Hematopoietic multipotent progenitor cell (in vitro differentiated cells): Measurements from ENCODE around the gene DOCK6. TPM values are rescaled to one million over a fixed set of nuclear protein-coding genes. Genes with fewer than 3 reads are reported as not detected.
"Not testable (repeated sequence)": the region's sequence is repeated elsewhere in the genome, so short reads cannot be mapped to it uniquely, and the experiment has no call there.

Experiments used
- DNase-seq, 3 donors: peaks; one replicate each; pipeline ENCODE4 v3.0.0-alpha.2; 2011 to 2015; ENCODE audit warnings: low read depth in 2 of 3, low spot score in 2 of 3
- total RNA-seq: library from RNA; depleted of rRNA; stranded (reverse); fragments of >200 nt; gene quantifications from one replicate; pipeline ENCODE4 v1.2.3, GENCODE V29; 2012

Gene DOCK6
- total RNA-seq, 1 donor: 3.5 TPM

DNA sequence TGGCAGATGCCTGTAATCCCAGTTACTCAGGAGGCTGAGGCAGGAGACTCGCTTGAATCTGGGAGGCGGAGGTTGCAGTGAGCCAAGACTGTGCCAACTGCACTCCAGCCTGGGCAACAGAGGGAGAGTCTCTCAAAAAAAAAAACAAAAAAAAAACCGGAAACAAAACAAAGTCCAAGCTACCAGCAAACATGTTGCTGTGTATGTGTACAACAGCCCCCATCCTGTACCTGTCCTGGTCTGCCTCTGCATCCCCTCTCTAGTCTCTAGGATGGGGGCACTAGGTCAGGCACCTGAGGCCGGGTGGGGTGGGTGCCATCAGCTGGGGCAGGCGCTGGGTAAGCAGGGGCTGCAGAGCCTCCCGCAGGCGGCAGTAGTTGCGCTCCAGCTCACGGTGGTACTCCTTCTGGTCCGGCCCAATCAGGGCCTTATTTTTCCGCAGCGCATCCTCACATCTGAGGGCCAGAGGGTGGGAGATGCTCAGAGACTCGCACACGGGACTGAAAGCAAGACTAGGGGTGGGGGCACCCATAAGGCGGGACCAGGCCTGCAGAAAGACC, 62.2 kb downstream of the DOCK6 start:
- DNase-seq: no peak

DNA sequence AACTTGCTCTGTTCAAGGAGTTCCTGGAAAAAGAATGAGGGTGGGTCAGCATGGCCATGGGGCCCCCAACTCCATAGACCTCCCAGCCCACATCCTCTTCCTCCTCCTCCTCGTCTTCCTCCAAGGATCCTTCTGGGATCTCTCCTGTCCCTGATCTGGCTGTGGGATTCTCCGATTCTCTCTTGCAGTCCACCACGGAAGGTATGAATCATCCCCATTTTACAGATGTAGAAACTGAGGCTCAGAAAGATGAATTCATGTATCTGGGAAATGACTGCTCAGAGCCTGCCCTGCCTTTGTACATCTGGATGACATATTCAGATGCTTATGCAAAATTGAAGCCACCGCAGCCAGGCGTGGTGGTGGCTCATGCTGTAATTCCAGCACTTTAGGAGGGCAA, 62.8 kb downstream of the DOCK6 start:
- DNase-seq: no peak

DNA sequence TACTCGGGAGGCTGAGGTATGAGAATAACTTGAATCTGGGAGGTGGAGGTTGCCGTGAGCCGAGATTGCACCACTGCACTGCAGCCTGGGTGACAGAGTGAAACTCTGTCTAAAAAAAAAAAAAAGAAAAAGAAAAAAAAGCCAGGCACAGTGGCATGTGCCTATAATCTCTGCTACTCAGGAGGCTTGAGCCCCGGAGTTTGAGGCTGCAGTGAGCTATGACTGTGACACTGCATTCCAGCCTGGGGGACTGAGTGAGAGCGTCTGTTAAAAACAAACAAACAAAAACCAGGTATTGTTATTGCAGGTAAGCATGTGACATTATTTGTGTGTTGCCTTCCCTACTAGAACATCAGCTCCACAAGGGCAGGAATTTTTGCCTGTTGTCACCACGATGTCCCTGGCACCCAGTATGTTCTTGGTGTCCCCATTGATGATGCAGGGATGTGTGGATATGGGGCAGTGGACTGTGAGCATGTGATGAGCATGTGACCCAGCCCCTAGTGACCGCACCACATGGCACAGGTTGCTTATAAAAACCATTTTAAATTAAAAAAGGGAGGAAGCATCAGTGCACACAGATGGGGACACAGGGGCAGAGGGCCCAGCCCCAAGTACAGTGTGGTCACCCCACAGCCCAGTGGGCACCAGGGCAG, 63.4 kb downstream of the DOCK6 start:
- no peak for DNase-seq

DNA sequence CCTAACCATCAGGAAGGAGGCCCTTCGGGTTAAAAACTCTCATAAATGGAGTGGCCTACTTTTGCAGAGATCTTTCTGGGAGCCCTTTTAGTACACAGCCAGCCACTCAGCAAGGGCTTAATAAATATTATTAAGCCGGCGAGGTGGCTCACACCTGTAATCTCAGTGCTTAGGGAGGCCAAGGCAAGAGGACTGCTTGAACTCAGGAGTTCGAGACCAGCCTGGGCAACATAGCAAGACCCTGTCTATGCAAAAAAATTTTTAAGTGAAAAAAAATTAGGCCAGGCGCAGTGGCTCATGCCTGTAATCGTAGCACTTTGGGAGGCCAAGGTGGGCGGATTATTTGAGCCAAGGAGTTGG, 64.2 kb downstream of the DOCK6 start:
- no peak for DNase-seq

DNA sequence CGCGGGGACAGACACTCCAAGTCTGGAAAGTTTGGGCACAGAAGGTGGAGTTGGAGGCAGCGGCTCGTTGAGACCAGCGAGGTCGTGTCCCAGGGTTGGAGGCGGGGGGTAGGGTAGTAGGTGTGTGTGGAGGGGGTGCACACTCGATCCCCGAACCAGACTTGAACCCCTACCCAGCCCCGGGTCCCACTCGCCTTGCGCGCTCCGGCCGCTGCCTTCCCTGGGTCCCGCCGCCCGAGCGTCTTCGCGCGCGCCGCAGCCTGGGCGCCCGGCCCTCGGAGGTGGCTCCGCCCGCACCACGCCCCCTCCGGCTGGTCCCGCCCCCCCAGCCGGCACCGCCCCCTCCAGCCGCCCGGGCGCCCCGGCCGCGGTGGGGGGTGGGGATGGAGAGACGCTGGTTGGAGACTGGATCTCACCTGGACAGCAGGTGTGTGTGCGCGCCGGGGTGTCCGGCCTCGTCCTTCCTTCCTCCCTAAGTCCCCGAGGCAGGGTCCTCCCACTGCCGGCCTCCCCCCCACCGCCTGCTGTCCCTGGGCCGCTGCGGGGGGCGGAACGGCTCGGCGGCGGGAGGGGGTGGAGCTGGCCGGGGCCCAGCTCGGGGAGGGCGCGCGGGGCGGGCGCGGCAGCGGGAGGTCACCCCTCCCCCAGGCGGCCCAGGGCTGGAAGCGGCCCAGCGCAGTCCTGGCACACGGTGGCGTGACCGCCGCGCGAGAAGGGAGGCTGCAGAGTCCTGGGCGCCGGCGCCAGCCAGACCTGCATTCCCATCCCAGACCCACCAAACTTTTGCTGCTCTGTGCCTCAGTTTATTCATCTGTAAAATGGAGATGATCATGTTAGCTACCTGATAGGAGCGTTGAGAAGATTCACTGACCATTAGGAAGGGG, 64.8 kb downstream of the DOCK6 start, which contains the start of gene KANK2:
TSS of gene KANK2 (minus strand) at position 255 of the 884 bp plus-strand sequence. CDS start 3,034 bp downstream, outside the sequence.
- DNase-seq: peak; percentile 54 to 82 (median 77)

DNA sequence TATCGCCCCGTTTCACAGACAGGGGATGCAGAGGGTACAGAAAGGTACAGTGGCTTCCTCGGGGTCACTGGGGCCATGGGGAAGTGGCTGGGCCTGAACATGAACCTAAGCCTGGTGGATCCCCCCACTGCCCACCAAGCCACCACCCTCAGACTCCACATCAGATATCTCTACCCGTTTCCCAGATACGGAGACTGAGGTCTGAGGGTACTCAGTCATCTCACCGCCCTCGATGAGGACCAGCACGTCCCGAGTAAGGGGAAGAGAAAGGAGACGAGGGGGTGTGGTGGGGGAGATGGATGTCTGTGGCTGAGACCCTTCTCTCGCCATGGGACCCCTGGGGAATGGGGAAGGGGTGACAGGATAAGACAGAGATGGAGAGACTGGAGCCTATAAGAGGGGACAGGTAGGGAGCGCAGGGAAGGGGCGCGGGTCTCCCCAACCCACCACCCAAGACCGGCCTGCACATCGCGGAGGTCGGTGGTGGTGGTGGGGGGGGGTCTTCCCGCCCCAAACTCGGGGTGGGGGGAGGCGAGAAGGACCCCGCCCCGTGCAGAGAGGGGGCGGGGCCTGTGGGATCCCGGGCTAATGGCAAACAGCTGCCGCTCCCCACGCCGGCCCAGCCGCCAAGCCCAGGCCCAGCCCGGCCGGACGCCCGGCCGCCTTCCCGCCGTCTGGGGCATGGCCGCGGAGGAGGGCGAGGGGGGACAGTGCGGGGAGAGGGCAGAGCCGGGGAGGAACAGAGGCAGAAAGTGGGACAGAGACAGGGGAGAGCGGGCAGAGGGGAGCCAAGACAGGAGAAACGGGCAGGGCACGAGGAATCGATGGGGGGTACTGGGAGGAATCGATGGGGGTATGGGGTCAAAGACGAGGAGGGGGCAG, 65.7 kb downstream of the DOCK6 start:
- no peak for DNase-seq

DNA sequence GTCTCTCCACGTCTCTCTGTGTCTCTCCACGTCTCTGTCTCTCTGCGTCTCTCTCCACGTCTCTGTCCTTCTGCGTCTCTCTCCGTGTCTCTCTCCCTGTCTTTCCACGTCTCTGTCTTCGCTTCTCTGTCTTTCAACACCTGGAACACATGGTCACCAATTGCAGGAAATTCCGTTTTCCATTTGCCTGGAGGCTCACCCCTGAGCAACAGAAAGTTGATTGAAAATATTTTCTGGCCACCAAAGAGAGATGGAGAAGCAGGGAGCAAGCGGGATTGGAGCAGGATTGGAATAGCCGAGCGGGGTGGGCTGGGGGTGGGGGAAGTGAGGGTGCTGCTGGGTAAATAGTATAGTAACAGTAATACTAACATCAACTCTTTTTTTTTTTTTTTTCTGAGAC, 66.6 kb downstream of the DOCK6 start:
- no peak for DNase-seq

DNA sequence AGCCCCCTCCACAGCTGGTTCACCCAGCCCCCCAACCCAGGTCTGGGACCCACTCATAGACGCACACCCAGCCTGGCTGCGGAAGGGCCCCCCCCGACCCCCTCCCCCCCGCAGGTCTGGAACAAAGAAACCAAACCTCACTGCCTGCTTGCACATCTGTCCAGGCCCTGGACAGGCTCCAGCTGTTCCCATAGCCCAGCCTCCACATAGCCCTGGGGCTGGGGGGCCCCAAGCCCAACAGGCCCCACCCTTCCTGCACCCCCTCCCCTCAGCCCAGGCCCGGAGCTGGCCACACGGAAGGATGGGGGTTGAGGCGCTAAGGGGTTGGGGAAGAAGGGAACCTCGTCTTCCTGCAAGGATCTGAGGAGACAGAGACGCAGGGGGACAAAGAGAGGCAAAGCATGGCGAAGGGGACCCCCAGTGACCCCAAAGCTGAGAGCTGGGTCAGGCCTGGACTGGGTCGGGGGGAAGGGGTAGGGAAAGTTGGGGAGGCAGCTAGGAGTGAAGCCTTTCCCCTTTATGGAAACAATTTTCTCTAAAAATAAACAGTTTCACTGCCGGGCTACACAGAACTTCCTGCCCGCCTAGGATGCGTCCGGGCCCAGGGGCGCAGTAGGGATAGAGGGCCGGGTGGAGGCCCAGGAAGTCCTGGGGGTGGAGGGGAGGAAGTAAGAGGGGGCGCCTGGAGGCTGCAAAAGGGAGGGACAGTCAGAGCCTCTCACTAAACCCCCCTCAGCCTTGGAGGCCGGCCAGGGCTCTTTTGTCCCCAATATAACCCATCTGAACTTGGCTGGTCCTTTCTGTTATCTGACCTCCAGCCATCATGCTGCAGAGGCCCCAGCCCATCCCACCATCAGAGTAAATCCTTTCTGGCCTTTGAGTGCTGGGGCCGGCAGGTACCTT, 67.4 kb downstream of the DOCK6 start:
- DNase-seq: no peak

DNA sequence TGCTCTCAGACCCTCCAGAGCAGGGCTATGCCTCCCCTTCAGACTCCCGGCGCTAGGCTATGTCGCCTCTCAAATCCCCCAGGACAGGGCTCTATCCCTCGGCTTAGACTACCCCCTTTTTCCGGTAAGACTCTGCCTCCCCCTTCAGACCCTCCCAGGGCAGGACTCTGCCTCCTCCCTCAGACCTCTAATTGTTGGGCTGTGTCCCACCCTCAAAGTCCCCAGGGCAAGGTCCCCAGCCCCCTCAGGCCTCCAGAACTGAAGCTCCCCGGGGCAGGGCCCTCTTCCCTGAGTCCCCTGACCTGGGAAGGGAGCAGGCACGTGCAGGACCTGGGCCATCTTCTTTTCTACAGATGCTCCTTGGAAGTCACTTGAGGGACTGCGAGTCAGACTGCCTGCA, 68.2 kb downstream of the DOCK6 start:
- no peak for DNase-seq

DNA sequence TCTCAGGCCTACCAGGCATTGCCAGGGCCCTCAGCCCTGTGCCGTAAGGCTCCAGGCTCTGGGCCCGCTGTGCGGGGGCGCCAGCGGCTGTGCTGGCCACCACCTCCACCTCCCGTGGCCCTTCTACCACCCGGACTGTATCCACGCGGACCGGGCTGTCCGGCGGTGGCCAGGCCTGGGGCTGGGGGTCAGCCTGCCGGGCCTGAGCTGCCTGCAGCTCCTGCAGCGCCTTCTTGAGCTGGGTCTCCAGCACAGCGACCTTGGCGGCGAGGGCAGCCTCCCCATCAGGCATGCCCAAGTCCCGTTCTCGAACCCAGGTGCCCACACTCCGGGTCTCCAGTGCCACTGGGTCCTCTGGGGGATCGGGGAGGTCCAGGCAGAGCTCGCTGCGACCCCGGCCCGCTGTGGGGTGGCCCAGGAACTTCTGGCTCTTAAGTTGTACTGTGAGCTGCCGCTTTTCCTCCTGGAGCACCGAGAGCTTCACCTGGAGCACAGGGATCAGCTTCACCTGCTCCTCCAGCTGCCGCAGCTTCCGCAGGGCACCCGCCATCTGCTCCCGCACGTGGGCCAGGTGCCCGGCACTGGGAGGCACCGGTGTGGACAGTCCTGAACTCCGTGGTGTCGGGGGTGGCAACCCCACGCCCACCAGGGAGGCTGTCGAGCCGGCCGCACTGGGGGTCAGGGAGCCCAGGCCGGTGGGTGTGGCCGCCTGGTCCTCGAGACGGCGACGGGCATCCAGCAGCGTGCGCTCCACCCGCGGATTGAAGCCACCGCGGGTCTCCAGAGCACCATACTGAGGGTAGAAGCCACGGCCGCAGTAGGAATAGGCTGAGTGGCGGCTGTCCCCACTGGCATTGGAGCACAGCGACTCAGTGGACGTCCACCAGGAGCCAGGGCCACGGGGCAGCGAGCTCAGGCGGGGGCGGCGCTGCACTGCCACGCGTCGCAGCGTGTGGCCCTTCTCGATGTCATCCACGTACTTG, 69.1 kb downstream of the DOCK6 start:
- DNase-seq: no peak

DNA sequence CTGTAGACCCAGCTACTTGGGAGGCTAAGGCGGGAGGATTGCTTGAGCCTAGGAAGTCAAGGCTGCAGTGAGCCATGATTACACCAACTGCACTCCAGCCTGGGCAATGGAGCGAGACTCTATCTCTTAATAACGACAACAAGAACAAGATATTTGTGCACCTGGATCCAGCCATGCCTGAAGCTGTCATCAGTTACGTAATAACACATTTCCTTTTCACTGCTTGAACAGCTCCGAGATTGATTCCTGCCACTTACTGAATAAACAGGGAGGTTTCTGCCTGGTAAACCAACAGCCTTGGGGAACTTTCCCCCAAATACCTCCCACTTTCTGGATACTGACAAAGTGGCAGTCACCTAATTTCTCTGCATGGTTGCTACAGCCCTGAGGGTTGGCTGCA, 70.4 kb downstream of the DOCK6 start:
- no peak for DNase-seq

DNA sequence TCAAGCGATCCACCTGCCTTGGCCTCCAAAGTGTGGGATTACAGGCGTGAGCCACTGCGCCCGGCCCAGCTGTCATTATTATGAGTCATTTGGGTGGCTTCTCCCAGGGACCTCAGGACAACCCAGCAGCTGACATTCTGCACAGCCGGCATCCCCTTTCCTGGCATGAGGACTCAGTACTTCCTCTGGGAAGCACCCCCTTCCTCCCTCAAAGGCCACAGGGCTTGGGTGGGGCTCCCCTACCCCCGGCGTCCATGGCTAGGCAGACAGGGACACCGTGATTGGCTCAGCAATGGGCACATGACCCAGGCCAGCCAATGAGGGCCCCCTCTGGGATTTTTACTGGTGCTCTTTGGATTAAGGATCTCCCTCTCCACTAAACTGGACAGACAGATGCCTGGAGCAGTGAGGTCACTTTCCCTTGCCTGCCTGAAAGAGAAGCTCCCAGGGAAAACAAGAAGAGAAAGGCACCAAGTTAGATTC, 71.0 kb downstream of the DOCK6 start:
- DNase-seq: peak in 2 of 3 donors; percentile 48 to 59

DNA sequence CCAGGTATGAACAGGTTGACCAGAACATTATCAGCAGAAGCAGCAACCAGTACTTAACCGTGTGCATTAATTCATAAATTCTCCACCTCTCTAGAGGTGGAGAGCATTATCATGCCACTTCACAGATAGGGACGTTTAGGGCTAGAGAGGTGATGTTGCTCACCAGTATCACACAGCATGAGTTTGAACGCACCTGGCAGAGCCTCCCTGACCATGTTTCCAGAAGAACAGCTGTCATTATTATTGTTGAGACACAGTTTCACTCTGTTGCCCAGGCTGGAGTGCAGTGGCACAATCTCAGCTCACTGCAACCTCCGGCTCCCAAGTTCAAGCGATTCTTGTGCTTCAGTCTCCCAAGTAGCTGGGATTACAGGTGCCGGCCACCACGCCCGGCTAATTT, 71.8 kb downstream of the DOCK6 start:
- no peak for DNase-seq

DNA sequence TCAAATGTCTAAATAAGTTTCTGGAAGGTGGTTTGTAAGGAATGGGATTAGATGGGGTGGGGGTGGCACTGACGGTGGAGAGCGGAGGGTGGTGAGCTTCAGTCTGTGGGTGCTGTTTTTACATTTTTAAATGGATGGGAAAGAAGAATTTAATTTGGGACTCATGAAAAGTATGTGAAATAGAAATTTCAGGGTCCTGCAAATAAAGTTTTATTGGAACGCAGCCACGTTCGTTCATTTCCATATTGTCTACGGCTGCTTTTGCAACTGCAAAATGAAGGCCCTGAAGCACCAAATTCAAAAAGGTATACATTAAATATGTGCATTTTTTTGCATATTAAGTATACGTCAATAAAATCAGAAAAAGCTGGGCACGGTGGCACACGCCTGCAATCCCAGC, 74.9 kb downstream of the DOCK6 start:
- no peak for DNase-seq

DNA sequence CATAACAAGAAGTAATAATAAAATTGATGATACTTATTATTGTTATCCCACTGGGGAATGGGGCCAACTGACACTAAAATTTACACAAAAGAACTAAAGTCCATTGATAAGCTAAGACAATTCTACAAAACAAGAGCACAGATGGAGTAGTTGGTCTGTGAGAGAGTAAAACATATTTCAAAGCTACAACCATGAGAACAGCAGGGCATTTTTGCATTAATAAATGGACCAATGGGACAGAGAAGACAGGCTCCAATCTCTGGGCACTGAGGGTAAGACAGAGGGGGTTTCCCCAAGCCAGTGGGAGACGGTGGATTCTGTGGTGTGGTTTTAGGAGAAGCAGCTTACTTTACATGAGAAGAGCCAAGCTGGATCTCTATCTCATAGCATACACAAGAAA, 79.3 kb downstream of the DOCK6 start:
- DNase-seq: no peak

DNA sequence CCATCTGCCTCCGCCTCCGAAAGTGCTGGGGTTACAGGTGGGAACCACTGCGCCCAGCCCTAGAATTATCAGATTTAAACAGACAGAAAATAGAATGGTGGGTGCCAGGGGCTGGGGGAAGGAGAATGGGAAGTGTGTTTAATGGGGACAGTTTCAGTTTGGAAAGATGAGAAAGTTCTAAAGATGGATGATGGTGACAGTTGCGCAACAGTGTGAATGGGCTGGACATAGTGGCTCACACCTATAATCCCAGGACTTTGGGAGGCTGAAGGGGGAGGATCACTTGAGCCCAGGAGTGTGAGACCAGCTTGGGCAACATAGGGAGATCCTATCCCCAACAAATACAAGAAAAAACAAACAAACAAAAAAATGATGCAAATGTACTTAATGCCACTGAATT, 80.8 kb downstream of the DOCK6 start:
- DNase-seq: no peak

DNA sequence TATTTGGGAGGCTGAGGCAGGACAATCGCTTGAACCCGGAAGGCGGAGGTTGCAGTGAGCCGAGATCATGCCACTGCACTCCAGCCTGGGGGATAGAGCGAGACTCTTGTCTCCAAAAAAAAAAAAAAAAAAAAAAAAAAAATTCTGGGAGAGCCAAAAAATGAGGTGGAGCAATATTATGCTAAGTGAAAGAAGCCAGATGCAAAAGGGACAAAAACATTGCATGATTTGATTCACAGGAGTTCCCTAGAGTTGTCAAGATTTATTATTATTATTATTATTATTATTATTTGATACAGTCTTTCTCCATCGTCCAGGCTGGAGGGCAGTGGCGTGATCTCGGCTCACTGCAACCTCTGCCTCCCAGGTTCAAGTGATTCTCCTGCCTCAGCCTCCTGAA, 81.3 kb downstream of the DOCK6 start:
- not testable (repeated sequence) for DNase-seq

DNA sequence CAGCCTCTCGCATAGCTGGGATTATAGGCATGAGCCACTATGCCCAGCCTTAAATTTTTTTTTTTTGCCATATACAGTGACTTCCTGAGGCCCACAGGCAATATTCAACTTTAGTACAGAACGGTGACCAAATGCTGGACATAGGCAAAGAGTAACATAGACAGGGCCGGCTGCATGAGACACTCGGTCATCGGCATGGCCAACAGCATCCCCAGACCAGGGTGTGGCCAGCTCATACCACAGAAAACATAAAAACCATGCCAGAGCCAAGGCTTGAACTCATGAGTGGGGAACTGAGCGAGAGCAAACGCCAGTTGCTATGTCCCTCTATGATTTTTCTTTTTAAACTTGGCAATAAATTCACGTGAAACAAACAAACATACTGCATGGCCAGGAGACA, 82.0 kb downstream of the DOCK6 start:
- DNase-seq: no peak
